Measurements from ENCODE around the gene C8B.

The C8B gene

GRCh38 chr1:56904663-56905397 lies 61.0 kb downstream of the C8B start:
- no peak overlapping the region for H3K27ac ChIP-seq
- no peak for TF ChIP-seq CTCF (IDR thresholded peaks at IDR 0.05; ENCODE audit: low read depth, low read length)

GRCh38 chr1:56903778-56904177 lies 62.0 kb downstream of the C8B start:
- DNase-seq, result no peak
- Histone ChIP-seq H3K27me3 (ENCODE audit: insufficient read depth, low read depth, severe bottlenecking) (peaks cover 2% of the 10 kb centered on the region), H3K36me3 (no peaks in the 10 kb centered on the region), H3K4me3 (ENCODE audit: low read depth, low read length) (no peak overlapping the region), H3K27ac (no peak overlapping the region), H3K9me3 (ENCODE audit: severe bottlenecking) (no peaks in the 10 kb centered on the region)
- TF ChIP-seq CTCF (IDR thresholded peaks at IDR 0.05; ENCODE audit: low read depth, low read length), result no peak

More at GRCh38 chr1:56904663-56905397, 61.0 kb downstream of the C8B start:
- H3K9me3 ChIP-seq (ENCODE audit: severe bottlenecking), result no peaks in the 10 kb centered on the region
- peaks cover 2% of the 10 kb centered on the region for H3K27me3 ChIP-seq (ENCODE audit: insufficient read depth, low read depth, severe bottlenecking)
- no peak for DNase-seq
- H3K4me3 ChIP-seq (ENCODE audit: low read depth, low read length), result no peak overlapping the region
- H3K36me3 ChIP-seq, result no peaks in the 10 kb centered on the region

DNA sequence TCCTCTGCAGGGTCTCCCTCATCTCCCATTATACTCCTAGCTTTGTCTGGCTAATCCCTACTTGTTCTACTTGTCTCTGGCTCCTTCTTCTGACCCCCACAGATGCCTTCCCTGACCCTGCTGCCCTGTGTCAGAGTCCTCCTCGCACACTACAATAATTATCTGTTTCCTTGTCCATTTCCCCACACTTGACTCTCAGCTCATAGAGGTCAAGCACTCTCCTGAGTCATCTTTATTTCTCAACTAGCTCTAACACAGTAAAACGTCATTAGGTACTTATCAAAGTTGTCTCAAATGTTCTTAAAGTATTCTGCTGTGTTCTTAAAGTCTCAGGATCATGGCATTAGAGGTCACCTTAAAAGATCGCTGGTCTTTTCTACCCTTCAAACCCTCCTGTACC lies 64.1 kb downstream of the C8B start:
- Histone ChIP-seq H3K4me3 (ENCODE audit: low read depth, low read length) (no peak overlapping the region), H3K36me3 (no peaks in the 10 kb centered on the region), H3K27ac (no peak overlapping the region), H3K27me3 (ENCODE audit: insufficient read depth, low read depth, severe bottlenecking) (peaks cover 2% of the 10 kb centered on the region), H3K9me3 (ENCODE audit: severe bottlenecking) (no peaks in the 10 kb centered on the region)
- no peak for DNase-seq
- TF ChIP-seq CTCF (IDR thresholded peaks at IDR 0.05; ENCODE audit: low read depth, low read length), result no peak

- Histone ChIP-seq H3K36me3 (no peaks in the 10 kb centered on the region), H3K27ac (no peak overlapping the region), H3K9me3 (ENCODE audit: severe bottlenecking) (no peaks in the 10 kb centered on the region), H3K27me3 (ENCODE audit: insufficient read depth, low read depth, severe bottlenecking) (peaks cover 2% of the 10 kb centered on the region), H3K4me3 (ENCODE audit: low read depth, low read length) (no peak overlapping the region)
- DNase-seq, result no peak
- TF ChIP-seq CTCF (IDR thresholded peaks at IDR 0.05; ENCODE audit: low read depth, low read length), result no peak
Observed at GRCh38 chr1:56898879-56899278, 66.9 kb downstream of the C8B start.

DNA sequence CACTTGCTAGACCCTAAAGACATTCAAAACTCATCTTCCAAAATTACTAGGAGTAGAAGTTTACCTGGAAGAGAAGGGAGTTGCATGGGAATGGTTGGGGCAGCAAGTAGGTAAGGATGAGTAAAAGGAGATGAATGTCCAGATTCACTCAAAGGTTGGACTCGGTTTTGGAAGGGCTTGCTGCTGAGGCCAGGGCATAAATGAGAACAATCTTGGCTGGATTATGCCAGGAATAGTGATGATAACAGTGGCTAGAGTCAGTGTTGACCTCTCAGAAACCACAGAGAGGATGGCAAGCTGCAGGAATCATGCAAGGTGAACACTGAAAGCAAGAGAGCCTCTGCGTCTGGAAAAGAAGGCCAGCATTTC lies 67.8 kb downstream of the C8B start:
- Histone ChIP-seq H3K36me3 (no peaks in the 10 kb centered on the region), H3K9me3 (ENCODE audit: severe bottlenecking) (no peaks in the 10 kb centered on the region), H3K27ac (no peak overlapping the region), H3K4me3 (ENCODE audit: low read depth, low read length) (no peak overlapping the region), H3K27me3 (ENCODE audit: insufficient read depth, low read depth, severe bottlenecking) (no peaks in the 10 kb centered on the region)
- no peak for DNase-seq
- no peak for TF ChIP-seq CTCF (IDR thresholded peaks at IDR 0.05; ENCODE audit: low read depth, low read length)
